B cell (primary cell): ENCODE measurements around the gene NELFA. TPM values are rescaled to one million over a fixed set of nuclear protein-coding genes. Genes with fewer than 3 reads are reported as not detected.
A peak's percentile ranks its signal among the peaks of the same experiment; 100 is the strongest.

ENCODE experiments used
- ATAC-seq: fragments of 200-7000 bp; cut with Tn5 transposase; one replicate; pipeline ENCODE4 v1.10.0; 2021; ENCODE audit warnings: low read depth, mild to moderate bottlenecking, moderate number of reproducible peaks, moderate library complexity
- CTCF ChIA-PET: fragments of 350-600 bp; sonication (Branson Sonifier 250); formaldehyde crosslinking; loops from one replicate; lab custom pipeline; 2021; ENCODE audit warnings: antibody characterized with exemption, inconsistent platforms; lab: Charles Lee
- POLR2A ChIA-PET: fragments of 350-600 bp; sonication (Branson Sonifier 250); formaldehyde crosslinking; loops from one replicate; lab custom pipeline; 2021; ENCODE audit warnings: antibody characterized with exemption; lab: Charles Lee
- DNase-seq: peaks from one replicate; pipeline ENCODE4 v3.0.0; 2013
- H2AFZ ChIP-seq: 2 replicates; pipeline ENCODE4 v1.6.1; 2012; ENCODE audit warnings: mild to moderate bottlenecking, low read depth, low read length; ENCODE audit not compliant: insufficient read depth, poor library complexity, severe bottlenecking
- H3K27ac ChIP-seq, 2 donors: 1 replicate in 1 of 2; 2 replicates in 1 of 2; pipeline ENCODE4 v1.5.1; 2012 to 2013; ENCODE audit warnings: low read length in 2 of 2, mild to moderate bottlenecking in 2 of 2, moderate library complexity in 1 of 2
- H3K27me3 ChIP-seq, 4 experiments: fragments of 200-600 bp in 1 of 4; sonication (generic) in 1 of 4; replicated peaks in 1 of 4; 1 replicate in 2 of 4; 2 replicates in 2 of 4; pipeline versions ENCODE4 v1.6.1 to v1.7.0; 2013 to 2016; ENCODE audit warnings: low read length in 3 of 4, mild to moderate bottlenecking in 2 of 4, mixed read lengths in 1 of 4, moderate library complexity in 1 of 4; ENCODE audit not compliant: insufficient read depth in 4 of 4, control insufficient read depth in 3 of 4; ENCODE audit errors: control extremely low read depth in 1 of 4
- H3K36me3 ChIP-seq, 2 experiments: replicated peaks in 1 of 2; 1 replicate in 1 of 2; 2 replicates in 1 of 2; pipeline versions ENCODE4 v1.6.1 to v1.7.1; 2013; ENCODE audit warnings: low read length in 1 of 2; ENCODE audit not compliant: insufficient read depth in 2 of 2, control insufficient read depth in 1 of 2; ENCODE audit errors: control extremely low read depth in 1 of 2, extremely low read depth in 1 of 2
- H3K4me1 ChIP-seq, 2 donors: fragments of 200-600 bp in 1 of 2; sonication (generic) in 1 of 2; 1 replicate in 1 of 2; 2 replicates in 1 of 2; pipeline versions ENCODE4 v1.5.1 to v1.6.1; 2013 to 2017; ENCODE audit warnings: low read length in 2 of 2; ENCODE audit not compliant: control insufficient read depth in 2 of 2, insufficient read depth in 2 of 2
- H3K4me2 ChIP-seq: replicated peaks from 2 replicates; pipeline ENCODE3; 2012; ENCODE audit warnings: mild to moderate bottlenecking, low read depth, low read length; ENCODE audit not compliant: poor library complexity, severe bottlenecking
- H3K4me3 ChIP-seq, 5 experiments: fragments of 200-600 bp in 1 of 5; sonication (generic) in 1 of 5; 1 replicate in 3 of 5; 2 replicates in 2 of 5; pipeline versions ENCODE4 v1.5.1 to v1.7.0; 2011 to 2016; ENCODE audit warnings: low read length in 4 of 5, mild to moderate bottlenecking in 4 of 5, low read depth in 2 of 5, control low read depth in 1 of 5, moderate library complexity in 1 of 5; ENCODE audit not compliant: insufficient read depth in 1 of 5; ENCODE audit errors: control extremely low read depth in 1 of 5, extremely low read depth in 1 of 5
- H3K79me2 ChIP-seq: fragments of 200-600 bp; sonication (generic); one replicate; pipeline ENCODE4 v1.6.0; 2016; ENCODE audit warnings: low read length; ENCODE audit not compliant: control insufficient read depth, insufficient read depth
- H3K9ac ChIP-seq: fragments of 200-600 bp; sonication (generic); 2 replicates; pipeline ENCODE4 v1.6.1; 2017; ENCODE audit warnings: mild to moderate bottlenecking, low read length, moderate library complexity
- H3K9me3 ChIP-seq, 3 donors: one replicate each; pipeline versions ENCODE4 v1.6.1 to v1.7.1; 2013; ENCODE audit warnings: low read length in 2 of 3; ENCODE audit not compliant: control insufficient read depth in 2 of 3, insufficient read depth in 1 of 3; ENCODE audit errors: control extremely low read depth in 1 of 3
- H4K20me1 ChIP-seq: 2 replicates; pipeline ENCODE4 v1.6.0; 2012; ENCODE audit warnings: mild to moderate bottlenecking, low read length; ENCODE audit not compliant: insufficient read depth, control insufficient read depth, poor library complexity, severe bottlenecking
- H3K27ac Mint-ChIP-seq: one replicate; pipeline ENCODE4 v1.8.0; 2021; ENCODE audit warnings: mixed read lengths
- H3K27me3 Mint-ChIP-seq: one replicate; pipeline ENCODE4 v1.8.0; 2021; ENCODE audit warnings: mixed read lengths
- H3K4me1 Mint-ChIP-seq: one replicate; pipeline ENCODE4 v1.8.0; 2021; ENCODE audit warnings: mixed read lengths
- H3K4me3 Mint-ChIP-seq: one replicate; pipeline ENCODE4 v1.8.0; 2021; ENCODE audit warnings: mixed read lengths
- H3K9me3 Mint-ChIP-seq: one replicate; pipeline ENCODE4 v1.8.0; 2022; ENCODE audit warnings: mixed read lengths; ENCODE audit not compliant: insufficient read depth
- EZH2 ChIP-seq: IDR thresholded peaks from 2 replicates; pipeline ENCODE4 v1.6.1; 2012; ENCODE audit warnings: borderline replicate concordance, low read depth, mild to moderate bottlenecking, moderate library complexity, low read length; ENCODE audit not compliant: insufficient read depth, poor library complexity, severe bottlenecking
- WGBS: methylation state at CpG from one replicate; pipeline ENCODE4 v1.1.5; 2013; ENCODE audit warnings: missing lambda C conversion rate; ENCODE audit not compliant: insufficient coverage; 5-methylcytosine and 5-hydroxymethylcytosine counted together
- intact Hi-C: fragments of 100-400 bp; cut with micrococcal nuclease; formaldehyde crosslinking; loops from one replicate; pipeline ENCODE4 v1.10.0; 2022
- polyA plus RNA-seq: library from polyadenylated mRNA; depleted of rRNA; stranded (reverse); fragments of >200 nt; gene quantifications from 2 replicates; pipeline ENCODE4 v1.2.3, GENCODE V29; 2012
- total RNA-seq, 2 donors: library from RNA; stranded (reverse); fragments of 120-200 nt in 1 of 2; gene quantifications; 1 replicate in 1 of 2; 2 replicates in 1 of 2; pipeline versions ENCODE4 v1.2.3 to v1.2.4, GENCODE V29; 2013 to 2022
- TF ChIP-seq, protein P1 (sequence below): fragments of 200-600 bp; IDR thresholded peaks from one replicate; pipeline ENCODE4 v1.8.0; 2022; ENCODE audit warnings: antibody characterized with exemption, mild to moderate bottlenecking

The NELFA gene
- total and polyA plus RNA-seq, 2 donors (not counting 1 experiment from before 2014, with no cell fraction given): 42.8 to 60.7 TPM

DNA sequence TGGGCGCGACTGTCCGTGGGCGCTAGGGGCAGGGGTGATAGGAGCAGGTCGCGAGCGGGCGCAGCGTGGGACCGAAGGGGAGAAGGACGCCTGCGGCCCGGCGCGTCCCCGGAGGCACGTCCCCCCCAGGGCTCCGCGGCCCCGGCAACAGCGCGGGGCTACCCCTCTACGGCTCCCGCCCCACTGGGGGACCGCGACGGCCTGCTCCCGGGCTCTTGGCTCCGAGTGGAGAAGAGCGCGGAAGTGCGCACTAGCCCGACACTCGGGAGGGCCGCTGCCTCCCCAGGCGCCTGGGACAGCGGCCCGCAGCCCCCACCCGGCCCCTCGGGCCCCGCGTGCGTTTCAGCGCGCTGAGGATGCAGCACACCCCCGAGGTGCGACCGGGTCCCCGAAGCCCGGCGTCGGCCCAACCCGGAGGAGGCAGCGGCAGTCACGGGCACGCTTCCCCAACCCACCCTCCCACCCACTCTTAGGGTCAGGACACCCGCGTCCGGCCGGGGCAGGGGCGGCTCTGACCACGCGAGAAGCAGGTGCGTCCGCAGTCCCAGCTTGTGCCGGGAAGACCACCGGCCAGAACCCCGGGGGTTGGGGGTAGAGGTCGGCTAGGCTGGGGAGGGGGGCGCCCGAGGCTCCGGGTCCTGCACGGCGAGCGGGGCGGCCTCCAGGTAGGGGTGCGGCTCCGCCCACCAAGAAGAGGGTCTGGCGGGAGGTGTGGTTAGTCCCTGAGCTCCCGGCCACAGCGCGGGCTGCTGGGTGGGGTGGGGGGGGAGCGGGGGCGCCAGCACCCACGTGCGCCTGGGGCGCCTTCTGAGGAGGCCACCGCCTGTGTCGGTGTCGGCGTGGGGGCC is 31.8 kb upstream of the NELFA start:
- H4K20me1 ChIP-seq: peaks cover 11% of the 10 kb centered on the region
- H3K4me3 ChIP-seq: peak overlapping the region in 4 of 5 experiments; percentile 65 to 76 (median 72)
- Mint-ChIP-seq H3K4me1 (peaks cover 6% of the 10 kb centered on the region), H3K4me3 (peak overlapping the region; percentile 58), H3K9me3 (no peaks in the 10 kb centered on the region), H3K27me3 (peaks cover 27% of the 10 kb centered on the region), H3K27ac (peak overlapping the region; percentile 46)
- intact Hi-C loops: loop anchor here (1.0 kb wide), 1 partner anchor 31 kb away; no protein-coding TSS in a partner anchor
- H3K9me3 ChIP-seq: peaks cover 0 to 15% (median 0%) of the 10 kb centered on the region in 3 donors
- H3K79me2 ChIP-seq: peaks cover 8% of the 10 kb centered on the region
- 10% methylated on average over 73 of the region's 91 CpGs for WGBS
- ATAC-seq: peak; percentile 3
- no peak for TF ChIP-seq EZH2
- TF ChIP-seq, protein P1, sequence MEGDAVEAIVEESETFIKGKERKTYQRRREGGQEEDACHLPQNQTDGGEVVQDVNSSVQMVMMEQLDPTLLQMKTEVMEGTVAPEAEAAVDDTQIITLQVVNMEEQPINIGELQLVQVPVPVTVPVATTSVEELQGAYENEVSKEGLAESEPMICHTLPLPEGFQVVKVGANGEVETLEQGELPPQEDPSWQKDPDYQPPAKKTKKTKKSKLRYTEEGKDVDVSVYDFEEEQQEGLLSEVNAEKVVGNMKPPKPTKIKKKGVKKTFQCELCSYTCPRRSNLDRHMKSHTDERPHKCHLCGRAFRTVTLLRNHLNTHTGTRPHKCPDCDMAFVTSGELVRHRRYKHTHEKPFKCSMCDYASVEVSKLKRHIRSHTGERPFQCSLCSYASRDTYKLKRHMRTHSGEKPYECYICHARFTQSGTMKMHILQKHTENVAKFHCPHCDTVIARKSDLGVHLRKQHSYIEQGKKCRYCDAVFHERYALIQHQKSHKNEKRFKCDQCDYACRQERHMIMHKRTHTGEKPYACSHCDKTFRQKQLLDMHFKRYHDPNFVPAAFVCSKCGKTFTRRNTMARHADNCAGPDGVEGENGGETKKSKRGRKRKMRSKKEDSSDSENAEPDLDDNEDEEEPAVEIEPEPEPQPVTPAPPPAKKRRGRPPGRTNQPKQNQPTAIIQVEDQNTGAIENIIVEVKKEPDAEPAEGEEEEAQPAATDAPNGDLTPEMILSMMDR: no peak
- H2AFZ ChIP-seq: peak overlapping the region; percentile 82
- peaks cover 9 to 18% of the 10 kb centered on the region in 2 donors for H3K4me1 ChIP-seq
- H3K9ac ChIP-seq: peak overlapping the region; percentile 77
- no peak for DNase-seq
- H3K27ac ChIP-seq: no peak overlapping the region
- H3K27me3 ChIP-seq: peaks cover 0 to 24% (median 4%) of the 10 kb centered on the region in 4 experiments
- ChIA-PET POLR2A (no interaction called here), CTCF (no interaction called here)
- no peaks in the 10 kb centered on the region for H3K36me3 ChIP-seq
- peak overlapping the region; percentile 97 for H3K4me2 ChIP-seq

- peaks cover 4% of the 10 kb centered on the region for H3K4me1 Mint-ChIP-seq
- Histone ChIP-seq H3K79me2 (peaks cover 3% of the 10 kb centered on the region), H3K4me1 (peaks cover 9 to 12% of the 10 kb centered on the region in 2 donors), H3K4me2 (no peak overlapping the region), H3K27ac (no peak overlapping the region), H3K9me3 (peaks cover 0 to 7% (median 0%) of the 10 kb centered on the region in 3 donors), H3K27me3 (peaks cover 0 to 39% (median 6%) of the 10 kb centered on the region in 4 experiments), H3K9ac (no peak overlapping the region), H3K36me3 (no peaks in the 10 kb centered on the region), H4K20me1 (no peaks in the 10 kb centered on the region), H3K4me3 (no peak overlapping the region), H2AFZ (no peak overlapping the region)
- ATAC-seq: no peak
- H3K27ac Mint-ChIP-seq: no peak overlapping the region
- 78% methylated on average over 6 of the region's 7 CpGs for WGBS
- no peak overlapping the region for H3K4me3 Mint-ChIP-seq
- intact Hi-C loops: no loop called here
- DNase-seq: no peak
- H3K27me3 Mint-ChIP-seq: peaks cover 44% of the 10 kb centered on the region
- ChIA-PET POLR2A (no interaction called here), CTCF (no interaction called here)
- H3K9me3 Mint-ChIP-seq: no peaks in the 10 kb centered on the region
- no peak for TF ChIP-seq EZH2
- TF ChIP-seq, protein P1: no peak
Measured at GRCh38 chr4:2036866-2037265, 28.1 kb upstream of the NELFA start.
